OCI-LY1 (cell line): ENCODE data around the gene KATNAL1.

Experiments
- H2AFZ ChIP-seq: fragments of 200-600 bp; sonication (generic), shearing (Covaris generic); 2 replicates; pipeline ENCODE4 v1.6.0; 2014; ENCODE audit warnings: antibody characterized with exemption, mild to moderate bottlenecking, low read length
- H3F3A ChIP-seq: fragments of 200-600 bp; sonication (generic), shearing (Covaris generic); 2 replicates; pipeline ENCODE4 v1.6.0; 2014; ENCODE audit warnings: mild to moderate bottlenecking, antibody characterized with exemption, low read length, moderate library complexity; ENCODE audit not compliant: insufficient read depth
- H3K27ac ChIP-seq: fragments of 200-600 bp; sonication (generic); 2 replicates; pipeline ENCODE4 v1.5.1; 2014; ENCODE audit warnings: low read length, mixed run types, mild to moderate bottlenecking, low read depth; ENCODE audit not compliant: poor library complexity, severe bottlenecking
- H3K27me3 ChIP-seq: fragments of 200-600 bp; sonication (generic); 2 replicates; pipeline ENCODE4 v1.6.0; 2014; ENCODE audit warnings: antibody characterized with exemption, mild to moderate bottlenecking, low read length, moderate library complexity; ENCODE audit not compliant: insufficient read depth
- H3K36me3 ChIP-seq: fragments of 200-600 bp; sonication (generic); 2 replicates; pipeline ENCODE4 v1.6.1; 2014; ENCODE audit warnings: mild to moderate bottlenecking, antibody characterized with exemption, low read length, moderate library complexity, mixed read lengths; ENCODE audit not compliant: insufficient read depth
- H3K4me1 ChIP-seq: fragments of 200-600 bp; sonication (generic); 2 replicates; pipeline ENCODE4 v1.5.1; 2014; ENCODE audit warnings: mild to moderate bottlenecking, low read length, moderate library complexity; ENCODE audit not compliant: insufficient read depth, severe bottlenecking
- H3K4me2 ChIP-seq: fragments of 200-600 bp; sonication (generic), shearing (Covaris generic); 2 replicates; pipeline ENCODE4 v1.6.1; 2014; ENCODE audit warnings: low read length
- H3K4me3 ChIP-seq: fragments of 200-600 bp; sonication (generic); 2 replicates; pipeline ENCODE4 v1.5.1; 2014; ENCODE audit warnings: low read length, low read depth, mild to moderate bottlenecking, mixed read lengths; ENCODE audit not compliant: poor library complexity, severe bottlenecking
- H3K79me2 ChIP-seq: fragments of 200-600 bp; shearing (Covaris generic); 2 replicates; pipeline ENCODE4 v1.6.1; 2016; ENCODE audit warnings: mixed run types, low read length, mixed read lengths; ENCODE audit not compliant: insufficient read depth
- H3K9ac ChIP-seq: fragments of 200-600 bp; sonication (generic), shearing (Covaris generic); 2 replicates; pipeline ENCODE4 v1.6.1; 2014; ENCODE audit warnings: mild to moderate bottlenecking, low read length, mixed read lengths
- H3K9me2 ChIP-seq: fragments of 200-600 bp; sonication (generic), shearing (Covaris generic); 2 replicates; pipeline ENCODE4 v1.6.1; 2014; ENCODE audit warnings: low read depth, mild to moderate bottlenecking, low read length, mixed read lengths
- H3K9me3 ChIP-seq: fragments of 200-600 bp; shearing (Covaris generic); 2 replicates; pipeline ENCODE4 v1.6.1; 2014; ENCODE audit warnings: low read length, mixed read lengths
- H4K20me1 ChIP-seq: fragments of 200-600 bp; sonication (generic), shearing (Covaris generic); 2 replicates; pipeline ENCODE4 v1.6.0; 2016; ENCODE audit warnings: mild to moderate bottlenecking, low read length; ENCODE audit not compliant: insufficient read depth
- CTCF ChIP-seq: fragments of 200-600 bp; sonication (generic), shearing (Covaris generic); IDR thresholded peaks from 2 replicates; pipeline ENCODE4 v1.5.1; 2017; ENCODE audit warnings: mild to moderate bottlenecking, antibody characterized with exemption, low read length, moderate library complexity, mixed read lengths
- EZH2 ChIP-seq: fragments of 200-600 bp; sonication (generic), shearing (Covaris generic); IDR thresholded peaks from 2 replicates; pipeline ENCODE4 v1.8.0; 2017; ENCODE audit warnings: borderline replicate concordance, mixed run types, mild to moderate bottlenecking, antibody characterized with exemption, low read length, moderate library complexity, mixed read lengths

KATNAL1 gene

GRCh38 chr13:30332456-30333143 lies 25.2 kb upstream of the KATNAL1 start:
- Histone ChIP-seq H2AFZ (no peak overlapping the region), H3K9ac (no peak overlapping the region), H3F3A (no peaks in the 10 kb centered on the region), H3K9me3 (no peaks in the 10 kb centered on the region), H3K36me3 (no peaks in the 10 kb centered on the region; the same call in 1 of the 2 replicates), H3K27me3 (no peaks in the 10 kb centered on the region), H3K4me1 (peaks cover 19% of the 10 kb centered on the region), H3K9me2 (no peaks in the 10 kb centered on the region), H3K4me2 (no peak overlapping the region), H3K27ac (no peak overlapping the region), H4K20me1 (no peaks in the 10 kb centered on the region), H3K4me3 (no peak overlapping the region), H3K79me2 (no peaks in the 10 kb centered on the region)
- TF ChIP-seq EZH2: no peak
- TF ChIP-seq CTCF: no peak

- Histone ChIP-seq H3K4me2 (no peak overlapping the region), H3F3A (no peaks in the 10 kb centered on the region), H4K20me1 (no peaks in the 10 kb centered on the region), H3K9me2 (no peaks in the 10 kb centered on the region), H3K27ac (no peak overlapping the region), H3K9ac (no peak overlapping the region), H3K79me2 (no peaks in the 10 kb centered on the region), H3K4me1 (peaks cover 19% of the 10 kb centered on the region), H3K27me3 (no peaks in the 10 kb centered on the region), H2AFZ (no peak overlapping the region), H3K9me3 (no peaks in the 10 kb centered on the region), H3K36me3 (no peaks in the 10 kb centered on the region; the same call in 1 of the 2 replicates), H3K4me3 (no peak overlapping the region)
- no peak for TF ChIP-seq CTCF
- TF ChIP-seq EZH2: no peak
These were observed 24.0 kb upstream of the KATNAL1 start for GRCh38 chr13:30331331-30331771.

- H3K4me1 ChIP-seq: peaks cover 12% of the 10 kb centered on the region
- no peaks in the 10 kb centered on the region for H3K79me2 ChIP-seq
- no peaks in the 10 kb centered on the region for H3F3A ChIP-seq
- no peak for TF ChIP-seq EZH2
- no peak overlapping the region for H3K4me3 ChIP-seq
- no peak overlapping the region for H3K27ac ChIP-seq
- no peak overlapping the region for H3K9ac ChIP-seq
- H4K20me1 ChIP-seq: no peaks in the 10 kb centered on the region
- H3K9me3 ChIP-seq: no peaks in the 10 kb centered on the region
- H3K36me3 ChIP-seq: no peaks in the 10 kb centered on the region; the same call in 1 of the 2 replicates
- H3K27me3 ChIP-seq: no peaks in the 10 kb centered on the region
- H3K4me2 ChIP-seq: no peak overlapping the region
- no peak overlapping the region for H2AFZ ChIP-seq
- H3K9me2 ChIP-seq: no peaks in the 10 kb centered on the region
These were observed 21.7 kb upstream of the KATNAL1 start for GRCh38 chr13:30329009-30329585.
